ENCODE measurements around the gene DUSP10.

DNA sequence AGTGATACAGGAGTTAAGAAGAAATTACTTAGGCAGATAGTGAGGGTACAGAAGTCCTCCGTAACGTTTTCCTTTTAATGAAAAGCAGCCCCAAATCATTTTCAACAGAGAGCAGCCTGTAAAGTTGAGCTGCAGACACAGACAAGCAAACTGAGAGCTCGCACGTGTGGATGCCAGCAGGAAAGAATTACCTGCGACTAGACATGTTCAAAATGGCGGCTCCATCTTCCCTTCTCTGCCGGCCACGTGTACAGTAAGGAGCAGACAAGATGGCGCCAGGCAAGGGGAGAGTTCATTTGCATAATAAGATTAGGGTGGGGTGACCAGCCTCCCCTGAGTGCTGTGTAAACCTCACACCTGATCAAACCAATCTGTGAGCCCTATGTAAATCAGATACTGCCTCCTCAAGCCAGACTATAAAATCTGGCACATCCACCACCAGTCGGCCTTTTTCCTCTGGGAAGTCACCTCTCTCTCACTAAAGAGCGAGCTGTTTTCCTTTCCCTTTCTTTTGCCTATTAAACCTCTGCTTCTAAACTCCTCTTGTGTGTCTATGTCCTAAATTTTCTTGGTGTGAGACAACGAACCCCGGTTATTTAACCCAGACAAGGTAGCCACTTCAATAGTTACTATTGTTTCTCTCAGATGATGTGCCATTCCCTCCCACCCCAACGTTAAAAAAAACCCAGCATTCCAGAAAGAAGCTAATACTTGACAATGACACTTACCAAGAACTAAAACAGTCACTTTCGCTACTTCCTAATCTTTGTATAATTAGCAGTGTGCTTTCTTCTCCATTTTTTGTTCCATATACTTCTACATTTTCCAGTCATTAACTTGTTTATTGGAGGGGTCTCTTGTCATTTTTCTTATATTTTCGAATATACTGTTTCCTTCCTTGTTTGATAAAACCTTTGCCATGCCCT is 27.4 kb downstream of the DUSP10 start:
- TF ChIP-seq, protein P1, sequence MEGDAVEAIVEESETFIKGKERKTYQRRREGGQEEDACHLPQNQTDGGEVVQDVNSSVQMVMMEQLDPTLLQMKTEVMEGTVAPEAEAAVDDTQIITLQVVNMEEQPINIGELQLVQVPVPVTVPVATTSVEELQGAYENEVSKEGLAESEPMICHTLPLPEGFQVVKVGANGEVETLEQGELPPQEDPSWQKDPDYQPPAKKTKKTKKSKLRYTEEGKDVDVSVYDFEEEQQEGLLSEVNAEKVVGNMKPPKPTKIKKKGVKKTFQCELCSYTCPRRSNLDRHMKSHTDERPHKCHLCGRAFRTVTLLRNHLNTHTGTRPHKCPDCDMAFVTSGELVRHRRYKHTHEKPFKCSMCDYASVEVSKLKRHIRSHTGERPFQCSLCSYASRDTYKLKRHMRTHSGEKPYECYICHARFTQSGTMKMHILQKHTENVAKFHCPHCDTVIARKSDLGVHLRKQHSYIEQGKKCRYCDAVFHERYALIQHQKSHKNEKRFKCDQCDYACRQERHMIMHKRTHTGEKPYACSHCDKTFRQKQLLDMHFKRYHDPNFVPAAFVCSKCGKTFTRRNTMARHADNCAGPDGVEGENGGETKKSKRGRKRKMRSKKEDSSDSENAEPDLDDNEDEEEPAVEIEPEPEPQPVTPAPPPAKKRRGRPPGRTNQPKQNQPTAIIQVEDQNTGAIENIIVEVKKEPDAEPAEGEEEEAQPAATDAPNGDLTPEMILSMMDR (IDR thresholded peaks at IDR 0.05; ENCODE audit: insufficient read depth, low read length, poor library complexity, severe bottlenecking): no peak
- no peak for TF ChIP-seq EZH2phosphoT487 (conservative IDR thresholded peaks at IDR 0.05; ENCODE audit: low read length)
